Prostate gland (tissue), 2 donors: ENCODE results near the gene CD180.

ENCODE experiments used
- CTCF ChIP-seq, 4 experiments: fragments of 200-600 bp in 2 of 4; fragments of 450-650 bp in 2 of 4; sonication (generic) in 2 of 4; IDR thresholded peaks; 1 replicate in 3 of 4; 2 replicates in 1 of 4; pipeline ENCODE4 v1.5.1; 2016 to 2019; ENCODE audit warnings: antibody characterized with exemption in 4 of 4, mild to moderate bottlenecking in 2 of 4, moderate library complexity in 2 of 4
- POLR2A ChIP-seq: fragments of 450-650 bp; IDR thresholded peaks from one replicate; pipeline ENCODE4 v1.6.1; 2016; ENCODE audit warnings: antibody characterized with exemption, mild to moderate bottlenecking

GRCh38 chr5:67146981-67147380, 49.6 kb downstream of the CD180 start:
- TF ChIP-seq CTCF (IDR thresholded peaks at IDR 0.05) (no peak), POLR2A (no peak)
